AG10803 (cell line): Measurements from ENCODE around the gene TRIM56.
A peak's percentile ranks its signal among the peaks of the same experiment; 100 is the strongest.
"Not testable (repeated sequence)": the region's sequence is repeated elsewhere in the genome, so short reads cannot be mapped to it uniquely, and the experiment has no call there.

Experiments
- DNase-seq: peaks from one replicate; pipeline ENCODE4 v3.0.0; 2010; ENCODE audit warnings: low read depth
- H3K4me3 ChIP-seq: 2 replicates; pipeline ENCODE4 v1.5.1; 2011; ENCODE audit warnings: mild to moderate bottlenecking, low read length, control low read depth
- TF ChIP-seq, protein P1 (sequence below): conservative IDR thresholded peaks from 2 replicates; pipeline ENCODE4 v1.5.1; 2011; ENCODE audit warnings: mild to moderate bottlenecking, low read length, control low read depth, inconsistent platforms

The TRIM56 gene

DNA sequence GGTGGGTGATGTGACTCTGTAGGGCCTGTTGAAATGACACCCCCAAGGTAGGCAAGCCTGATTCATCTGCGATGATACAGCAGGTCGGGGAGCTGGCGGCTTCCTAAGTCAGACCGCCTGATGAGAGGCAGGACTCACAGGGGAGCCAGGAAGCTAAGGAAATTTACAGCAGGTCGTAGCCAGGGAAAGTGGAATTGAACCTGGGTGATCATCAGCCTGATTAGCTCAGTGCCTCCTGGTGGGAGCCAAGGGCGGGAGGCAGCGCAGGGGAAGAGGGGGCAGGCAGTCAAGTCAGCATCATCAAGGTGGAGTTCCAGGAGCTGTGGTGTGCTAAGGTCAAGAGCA lies 18.5 kb upstream of the TRIM56 start:
- no peak overlapping the region for H3K4me3 ChIP-seq
- DNase-seq = no peak
- TF ChIP-seq, protein P1, sequence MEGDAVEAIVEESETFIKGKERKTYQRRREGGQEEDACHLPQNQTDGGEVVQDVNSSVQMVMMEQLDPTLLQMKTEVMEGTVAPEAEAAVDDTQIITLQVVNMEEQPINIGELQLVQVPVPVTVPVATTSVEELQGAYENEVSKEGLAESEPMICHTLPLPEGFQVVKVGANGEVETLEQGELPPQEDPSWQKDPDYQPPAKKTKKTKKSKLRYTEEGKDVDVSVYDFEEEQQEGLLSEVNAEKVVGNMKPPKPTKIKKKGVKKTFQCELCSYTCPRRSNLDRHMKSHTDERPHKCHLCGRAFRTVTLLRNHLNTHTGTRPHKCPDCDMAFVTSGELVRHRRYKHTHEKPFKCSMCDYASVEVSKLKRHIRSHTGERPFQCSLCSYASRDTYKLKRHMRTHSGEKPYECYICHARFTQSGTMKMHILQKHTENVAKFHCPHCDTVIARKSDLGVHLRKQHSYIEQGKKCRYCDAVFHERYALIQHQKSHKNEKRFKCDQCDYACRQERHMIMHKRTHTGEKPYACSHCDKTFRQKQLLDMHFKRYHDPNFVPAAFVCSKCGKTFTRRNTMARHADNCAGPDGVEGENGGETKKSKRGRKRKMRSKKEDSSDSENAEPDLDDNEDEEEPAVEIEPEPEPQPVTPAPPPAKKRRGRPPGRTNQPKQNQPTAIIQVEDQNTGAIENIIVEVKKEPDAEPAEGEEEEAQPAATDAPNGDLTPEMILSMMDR = no peak

DNA sequence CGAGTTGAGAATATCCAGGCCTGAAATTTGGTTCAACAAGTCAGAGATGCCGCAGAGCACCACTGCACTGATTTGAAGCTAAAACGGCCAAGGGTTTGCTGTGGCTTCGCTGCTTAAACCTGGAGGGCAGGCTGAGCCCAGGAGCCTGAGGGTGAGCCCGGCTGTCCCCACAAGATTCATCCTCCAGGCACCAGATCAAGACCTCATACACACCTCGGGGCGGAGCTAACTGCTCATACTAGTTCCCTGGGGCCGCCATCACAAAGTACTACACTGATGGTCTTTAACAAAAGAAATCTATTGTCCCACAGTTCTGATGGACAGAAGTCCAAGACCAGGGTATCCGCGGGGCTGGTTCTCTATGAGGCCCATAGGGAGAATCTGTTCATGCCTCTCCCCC lies 16.9 kb upstream of the TRIM56 start:
- H3K4me3 ChIP-seq = no peak overlapping the region
- TF ChIP-seq, protein P1 = no peak
- DNase-seq = no peak

GRCh38 chr7:101071362-101072104 lies 13.7 kb upstream of the TRIM56 start:
- not testable (repeated sequence) for DNase-seq, H3K4me3 ChIP-seq

DNA sequence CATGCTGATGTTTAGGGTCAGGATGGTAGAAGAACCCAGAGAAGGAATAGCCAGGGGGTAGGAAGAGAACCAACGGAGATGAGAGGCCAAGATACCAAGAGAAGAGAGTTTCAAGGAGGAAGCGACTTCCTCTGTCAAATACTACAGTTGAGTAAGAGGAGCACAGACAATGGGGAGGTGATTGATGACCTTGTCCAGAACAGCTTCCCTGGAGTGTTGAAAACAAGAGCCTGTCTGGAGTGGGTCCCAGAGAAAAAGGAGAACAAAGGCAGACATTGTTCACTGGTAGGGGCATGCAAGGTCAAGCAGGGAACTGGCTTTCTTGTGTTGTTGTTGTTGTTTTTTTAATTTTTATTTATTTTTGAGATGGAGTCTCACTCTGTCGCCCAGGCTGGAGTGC lies 9.6 kb upstream of the TRIM56 start:
- no peak overlapping the region for H3K4me3 ChIP-seq
- no peak for DNase-seq
- TF ChIP-seq, protein P1 = no peak

- H3K4me3 ChIP-seq, DNase-seq: not testable (repeated sequence)
These were observed 9.1 kb upstream of the TRIM56 start for GRCh38 chr7:101076183-101076582.

DNA sequence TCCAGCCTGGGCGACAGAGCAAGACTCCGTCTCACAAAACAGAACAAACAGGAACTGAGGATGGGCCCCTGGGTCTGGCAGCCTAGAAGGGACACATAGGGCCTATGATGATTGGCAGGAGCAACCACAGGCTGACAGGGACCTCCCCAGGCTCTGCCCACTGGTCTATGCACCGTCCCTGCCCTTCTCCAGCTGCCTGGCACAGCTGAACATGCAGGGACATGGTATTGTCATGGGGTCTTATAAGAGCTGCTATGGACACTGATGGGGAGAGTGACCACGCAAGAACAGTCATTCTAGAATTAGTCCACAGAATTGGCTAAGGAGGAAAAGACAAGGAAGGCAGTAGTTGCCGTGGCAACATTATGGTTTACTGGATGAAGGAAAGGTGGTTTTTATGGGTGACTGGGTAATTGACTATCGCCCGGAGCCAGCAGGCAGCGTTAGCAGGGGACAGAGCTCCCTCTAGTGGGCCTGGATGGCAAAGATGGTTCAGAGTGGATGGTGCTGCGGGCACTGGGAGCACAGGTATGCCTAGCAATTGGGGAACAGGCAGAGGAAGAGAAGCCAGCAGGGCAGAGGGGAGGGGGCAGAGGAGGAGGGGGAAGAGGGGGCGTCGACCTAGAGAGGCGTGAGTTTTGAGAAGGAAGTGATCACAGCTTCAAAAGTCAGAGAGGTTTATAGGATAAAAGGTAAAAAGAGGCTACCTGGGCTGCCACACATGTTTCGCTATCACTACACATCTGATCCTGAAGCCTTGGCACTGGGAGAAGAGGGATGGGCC lies 7.8 kb upstream of the TRIM56 start:
- DNase-seq = peak; percentile 62
- TF ChIP-seq, protein P1 = peak; percentile 92
- no peak overlapping the region for H3K4me3 ChIP-seq

DNA sequence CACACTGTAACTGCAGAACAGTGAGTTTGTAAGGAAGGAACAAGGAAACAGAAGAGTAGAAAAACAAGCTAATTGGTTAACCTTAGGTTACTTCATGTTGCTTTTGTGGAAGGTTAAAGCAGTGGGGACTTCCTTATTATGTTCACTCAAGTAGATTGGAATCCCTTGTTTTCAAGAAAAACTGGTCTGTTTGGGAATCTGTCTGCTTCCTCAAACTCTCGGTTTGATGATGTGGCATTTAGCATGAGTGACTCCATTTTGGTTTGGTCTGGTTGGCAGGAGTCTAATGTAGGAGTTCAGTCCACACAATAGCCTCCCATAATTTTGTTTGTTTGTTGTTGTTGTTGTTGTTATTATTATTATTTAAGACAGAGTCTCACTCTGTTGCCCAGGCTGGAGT lies 3.8 kb upstream of the TRIM56 start:
- DNase-seq = no peak
- TF ChIP-seq, protein P1 = no peak
- no peak overlapping the region for H3K4me3 ChIP-seq

DNA sequence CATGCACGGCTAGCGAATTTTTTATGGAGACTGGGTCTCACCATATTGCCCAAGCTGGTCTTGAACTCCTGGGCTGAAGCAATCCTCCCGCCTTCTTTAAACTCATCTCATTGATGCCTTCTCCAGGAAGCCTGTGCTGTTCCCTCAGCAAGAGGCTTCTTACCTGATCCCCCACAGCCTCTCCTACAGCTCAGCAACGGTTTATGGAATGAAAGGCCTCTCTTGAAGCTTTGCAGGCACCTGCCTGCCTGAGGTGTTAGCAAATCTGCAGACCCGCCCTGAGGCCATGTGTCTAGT lies 468 bp upstream of the TRIM56 start:
- TF ChIP-seq, protein P1 = no peak
- no peak for DNase-seq

More for the DNA sequence above, 468 bp upstream of the TRIM56 start:
- H3K4me3 ChIP-seq = peak overlapping the region; percentile 96
